CD4-positive, alpha-beta T cell treated with Interleukin-10 for 1 hour (primary cell): ENCODE data around the gene S100P.

Experiments
- DNase-seq: peaks from one replicate; pipeline ENCODE4 v3.0.0-alpha.2; 2020

S100P gene

DNA sequence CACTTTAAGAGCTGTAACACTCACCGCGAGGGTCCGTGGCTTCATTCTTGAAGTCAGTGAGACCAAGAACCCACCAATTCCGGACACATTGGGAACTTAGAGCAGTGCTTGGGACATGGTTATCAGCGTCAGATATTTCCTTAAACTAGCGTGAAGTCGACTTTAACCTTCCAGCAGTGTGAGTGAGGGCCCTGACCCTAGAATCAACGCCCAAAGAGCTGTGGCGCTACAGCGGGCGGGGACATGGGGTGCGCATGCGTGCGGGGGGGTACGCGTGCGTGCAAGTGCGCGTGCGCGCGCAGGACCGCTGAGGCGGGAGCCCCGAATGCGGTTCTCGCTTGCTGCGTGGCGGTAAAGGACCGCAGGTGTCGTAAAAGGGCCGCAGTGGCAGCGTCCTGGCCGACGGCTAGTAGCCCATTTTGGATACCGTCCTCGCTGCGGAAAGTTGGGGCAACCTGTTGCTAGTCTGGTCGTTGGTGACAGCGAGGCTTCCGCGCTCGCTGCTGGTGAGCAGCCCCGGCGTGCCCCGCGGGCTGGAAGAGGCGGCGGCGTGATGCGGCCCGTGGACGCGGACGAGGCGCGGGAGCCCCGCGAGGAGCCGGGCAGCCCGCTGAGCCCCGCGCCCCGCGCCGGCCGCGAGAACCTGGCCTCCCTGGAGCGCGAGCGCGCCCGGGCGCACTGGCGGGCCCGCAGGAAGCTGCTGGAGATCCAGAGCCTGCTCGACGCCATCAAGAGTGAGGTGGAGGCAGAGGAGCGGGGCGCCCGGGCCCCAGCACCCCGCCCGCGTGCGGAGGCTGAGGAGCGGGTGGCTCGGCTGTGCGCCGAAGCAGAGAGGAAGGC, 19.8 kb upstream of the S100P start:
- peak; percentile 95 for DNase-seq

DNA sequence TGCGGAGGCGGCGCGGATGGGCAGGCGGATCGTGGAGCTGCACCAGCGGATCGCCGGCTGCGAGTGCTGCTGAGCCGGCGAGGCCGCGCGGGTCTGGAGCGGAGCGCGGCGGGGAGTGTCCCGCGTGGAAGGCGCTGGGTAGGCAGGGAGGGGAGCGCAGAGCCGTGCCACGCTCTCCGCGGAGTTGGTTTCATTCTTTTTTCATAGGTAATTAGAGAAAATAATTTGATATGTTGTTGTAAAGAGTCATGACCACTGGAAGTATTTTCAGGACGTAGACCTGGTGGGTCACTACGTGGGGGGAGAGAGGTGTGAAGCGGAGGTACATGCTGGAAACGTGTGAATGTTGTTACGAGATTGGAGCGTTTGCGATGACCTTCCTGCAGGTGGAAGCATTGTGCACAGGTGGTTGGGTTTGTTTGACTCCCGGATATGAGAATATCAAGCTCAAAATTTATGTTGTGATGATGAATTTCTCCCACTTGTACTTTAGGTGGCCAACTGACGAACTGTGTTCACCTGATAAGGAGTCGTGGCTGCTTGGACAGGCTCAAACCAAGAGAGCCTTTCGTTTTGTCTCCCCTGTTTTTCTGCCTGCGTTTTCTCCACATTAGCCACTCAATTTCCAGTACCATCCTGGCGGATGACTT, 19.1 kb upstream of the S100P start:
- DNase-seq: peak; percentile 84

DNA sequence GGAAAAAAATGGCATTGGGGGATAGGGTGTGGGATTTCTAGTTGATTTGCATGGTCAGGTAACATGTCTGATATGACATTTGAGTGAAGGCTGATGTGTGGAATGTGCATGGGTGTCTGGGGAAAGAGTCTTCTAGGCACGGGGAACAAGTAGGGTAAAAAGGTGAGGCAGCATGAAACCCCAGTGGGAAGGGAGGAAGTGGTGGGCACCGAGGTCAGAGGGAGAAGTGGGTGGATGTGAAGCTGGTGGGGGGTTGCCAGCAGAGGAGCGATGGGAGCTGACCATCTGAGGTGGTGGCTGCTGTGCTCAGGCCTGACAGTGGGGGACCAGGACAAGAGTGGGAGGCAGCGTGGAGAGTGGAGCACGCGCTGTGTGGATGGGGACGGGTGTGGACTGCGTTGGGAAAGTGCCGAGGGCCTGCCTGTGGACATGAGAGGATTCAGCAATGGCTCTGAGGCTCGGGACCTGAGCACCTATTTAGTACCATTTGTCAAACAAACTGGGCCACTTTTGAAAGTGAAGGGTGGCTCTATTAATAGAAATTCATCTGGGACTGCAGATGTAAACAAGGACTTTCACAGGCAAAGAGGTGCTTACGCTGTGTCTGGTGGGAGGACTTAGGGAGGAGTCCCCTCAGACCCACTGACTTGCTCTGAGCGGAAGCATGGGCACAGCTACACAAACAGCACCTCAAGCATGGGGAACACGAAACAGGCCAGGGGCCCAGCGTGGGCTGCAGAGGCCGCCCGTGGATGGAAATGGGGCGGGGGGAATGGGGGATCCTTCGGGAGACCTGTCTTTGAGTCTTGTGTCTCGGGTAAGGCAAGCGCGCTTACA, 16.7 kb upstream of the S100P start:
- DNase-seq: no peak

DNA sequence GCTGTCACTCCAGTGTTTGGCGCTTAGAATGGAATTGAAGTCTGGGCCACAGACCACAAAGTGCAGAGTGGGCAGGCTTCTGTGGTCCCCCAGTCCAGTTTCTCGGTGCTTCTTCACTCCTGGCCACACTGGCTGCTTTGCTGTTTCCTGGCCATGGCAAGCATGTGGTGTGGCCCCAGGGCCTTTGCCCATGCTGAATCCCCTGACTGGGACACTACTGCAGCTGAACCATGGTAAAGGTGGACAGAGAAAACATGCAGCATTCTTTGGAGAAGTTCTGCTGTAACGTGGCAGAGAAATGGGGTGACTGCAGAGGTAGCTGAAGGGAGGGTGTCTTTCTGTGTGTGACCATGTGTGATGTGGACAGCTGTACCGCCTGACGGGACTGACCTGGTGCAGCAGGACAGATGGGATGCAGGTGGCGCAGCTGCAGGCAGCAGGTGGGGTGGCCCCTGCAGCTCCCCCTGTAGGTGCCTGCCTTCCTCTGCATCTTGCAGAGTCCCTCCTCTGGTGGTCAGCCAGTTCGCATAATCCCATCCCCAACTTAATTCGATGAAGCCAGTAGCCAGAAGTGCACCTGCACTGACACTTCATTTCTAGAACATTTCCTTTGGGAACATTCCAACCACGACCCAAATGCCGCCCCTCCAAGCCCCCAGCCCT, 13.2 kb upstream of the S100P start:
- no peak for DNase-seq

DNA sequence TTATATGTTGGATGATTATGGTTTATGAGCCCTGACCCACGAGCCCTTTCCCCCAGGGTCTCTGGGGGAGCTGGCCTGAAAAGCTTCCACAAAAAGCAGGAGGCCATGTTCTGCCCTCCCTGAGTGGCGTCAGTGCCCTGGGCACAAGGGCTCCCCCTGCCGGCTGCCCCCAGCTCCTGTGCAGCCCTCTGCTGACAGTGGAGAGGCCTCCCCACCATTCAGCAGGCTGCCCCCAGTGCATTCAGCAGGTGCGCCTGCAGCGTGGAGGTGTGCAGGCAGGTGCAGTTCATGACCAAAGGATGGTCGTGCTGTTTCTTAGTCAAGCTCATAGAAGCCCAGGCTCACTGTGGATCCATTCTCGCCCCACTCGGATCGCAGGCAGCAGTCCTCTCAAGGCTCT, 12.5 kb upstream of the S100P start:
- DNase-seq: no peak

DNA sequence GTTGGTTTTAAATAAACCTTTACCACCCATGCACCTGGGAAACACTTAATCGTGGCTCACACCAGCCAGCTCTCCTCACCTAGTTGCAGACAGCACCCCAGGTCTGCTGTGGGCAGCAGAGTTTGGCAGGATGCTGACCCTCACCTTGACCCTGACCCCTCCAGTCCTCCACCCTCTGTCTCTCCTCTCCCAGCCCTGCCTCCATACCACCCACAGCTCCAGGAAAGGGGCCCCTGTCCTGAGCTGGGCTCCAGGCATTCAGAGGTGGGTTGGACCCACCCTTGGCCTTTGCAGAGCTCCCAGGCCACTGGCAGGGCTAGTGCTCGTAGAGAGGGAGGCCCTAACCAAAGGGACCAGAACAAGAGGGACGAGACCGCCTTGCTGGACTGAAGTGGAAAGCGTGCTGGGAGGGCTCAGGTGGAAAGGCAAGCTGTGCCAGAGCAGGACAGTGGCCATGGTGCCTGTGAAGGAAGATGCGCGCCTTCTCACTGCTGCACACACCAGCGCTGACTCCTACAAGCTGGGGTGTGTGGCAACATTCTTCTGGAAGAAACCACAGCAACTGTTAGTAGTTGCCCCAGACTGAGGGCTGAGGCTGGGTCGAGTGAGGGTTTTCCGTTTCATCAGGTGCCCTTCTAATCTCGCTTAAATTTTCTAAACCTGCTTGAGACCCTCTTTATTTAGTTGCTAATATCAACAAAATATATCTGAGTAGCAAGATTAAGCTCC, 10.7 kb upstream of the S100P start:
- DNase-seq: no peak

DNA sequence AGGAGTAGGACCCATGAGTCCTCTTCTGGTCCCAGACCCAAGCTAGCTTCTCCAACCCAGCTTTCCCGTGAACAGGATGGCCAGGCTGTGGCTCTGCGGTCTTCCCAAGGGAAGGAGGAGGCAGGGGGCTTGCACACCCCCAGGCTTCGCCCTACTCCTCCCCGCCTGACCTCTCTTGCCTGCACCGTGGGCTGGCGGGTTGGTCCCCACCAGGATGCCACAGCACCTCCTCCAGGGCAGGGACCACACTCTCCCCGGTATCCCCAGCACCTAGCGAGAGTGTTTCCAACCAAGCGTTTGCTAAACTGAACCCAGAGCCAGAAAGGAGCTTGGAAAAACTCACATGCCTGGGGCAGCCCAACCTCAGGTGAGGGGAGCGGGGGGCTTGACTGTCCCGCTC, 9.0 kb upstream of the S100P start:
- no peak for DNase-seq

DNA sequence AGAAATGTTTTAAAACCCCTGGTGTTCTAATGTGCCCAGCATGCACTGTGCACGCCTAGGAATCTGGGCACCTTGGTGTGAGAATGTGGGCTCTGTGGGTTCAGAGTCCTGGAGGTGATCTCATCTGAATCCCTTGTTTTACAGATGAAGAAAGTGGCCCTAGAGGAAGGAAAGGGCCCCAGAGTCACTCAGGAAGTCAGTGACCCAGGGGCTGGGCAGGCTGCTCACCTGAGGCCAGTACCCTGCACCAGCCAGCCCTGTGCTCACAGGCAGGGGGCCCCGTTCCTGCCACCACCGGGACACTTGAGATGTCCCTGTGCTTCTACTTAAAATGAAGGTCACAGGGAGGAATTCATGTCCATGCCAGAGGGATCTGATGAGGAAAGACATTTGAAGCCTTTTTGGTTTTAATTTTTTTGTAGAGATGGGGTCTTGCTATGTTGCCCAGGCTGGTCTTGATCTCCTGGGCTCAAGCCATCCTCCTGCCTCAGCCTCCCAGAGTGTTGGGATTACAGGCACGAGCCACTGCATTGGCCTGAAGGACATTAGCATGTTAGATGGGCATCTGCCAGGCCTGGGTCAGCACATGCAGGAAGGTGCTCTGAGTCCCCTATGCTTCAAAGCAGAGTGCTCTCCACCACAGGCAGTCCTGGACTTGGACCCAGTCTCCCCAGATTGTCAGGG, 7.4 kb upstream of the S100P start:
- DNase-seq: no peak

DNA sequence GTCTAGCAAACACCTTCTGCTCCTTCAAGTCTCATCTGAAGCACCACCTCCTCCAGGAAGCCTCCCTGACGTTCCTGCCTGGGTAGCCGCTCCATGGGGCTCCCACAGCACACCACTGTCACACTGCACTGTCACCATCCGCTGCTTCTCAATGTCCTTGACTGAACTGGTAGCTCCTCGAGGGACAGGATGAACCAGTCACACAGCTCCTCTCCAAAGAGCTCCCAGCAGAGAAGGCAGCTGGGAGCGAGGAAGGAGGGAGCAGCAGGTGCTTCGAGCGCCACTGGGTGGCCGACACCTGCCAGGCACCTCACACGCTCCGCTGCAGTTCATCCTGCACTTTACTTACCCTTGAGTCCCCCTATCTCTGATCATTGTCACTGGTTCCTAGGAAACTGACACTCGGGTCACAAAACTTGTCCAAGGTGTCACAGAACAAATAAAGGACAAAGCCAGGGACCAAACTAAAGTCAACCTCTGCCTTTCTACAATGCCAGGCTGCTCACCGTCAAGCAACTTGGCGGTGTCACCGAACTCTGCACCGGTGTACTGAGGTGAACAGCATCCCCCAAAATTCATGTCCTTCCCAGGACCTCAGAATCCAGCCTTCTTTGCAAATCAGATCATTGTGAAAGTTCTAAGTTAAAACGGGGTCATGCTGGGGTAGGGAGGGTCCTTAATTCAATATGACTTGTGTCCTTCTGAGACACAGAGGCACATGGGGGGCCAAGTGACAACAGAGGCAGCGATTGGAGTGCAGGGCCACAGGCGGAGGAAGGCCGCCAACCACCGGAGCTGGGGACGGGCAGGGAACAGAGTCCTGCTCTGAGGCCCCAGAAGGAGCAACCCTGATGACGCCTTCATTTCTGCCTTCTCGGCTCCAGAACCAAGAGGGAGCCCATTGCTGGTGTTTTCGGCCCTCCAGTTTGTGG, 5.5 kb upstream of the S100P start:
- no peak for DNase-seq

DNA sequence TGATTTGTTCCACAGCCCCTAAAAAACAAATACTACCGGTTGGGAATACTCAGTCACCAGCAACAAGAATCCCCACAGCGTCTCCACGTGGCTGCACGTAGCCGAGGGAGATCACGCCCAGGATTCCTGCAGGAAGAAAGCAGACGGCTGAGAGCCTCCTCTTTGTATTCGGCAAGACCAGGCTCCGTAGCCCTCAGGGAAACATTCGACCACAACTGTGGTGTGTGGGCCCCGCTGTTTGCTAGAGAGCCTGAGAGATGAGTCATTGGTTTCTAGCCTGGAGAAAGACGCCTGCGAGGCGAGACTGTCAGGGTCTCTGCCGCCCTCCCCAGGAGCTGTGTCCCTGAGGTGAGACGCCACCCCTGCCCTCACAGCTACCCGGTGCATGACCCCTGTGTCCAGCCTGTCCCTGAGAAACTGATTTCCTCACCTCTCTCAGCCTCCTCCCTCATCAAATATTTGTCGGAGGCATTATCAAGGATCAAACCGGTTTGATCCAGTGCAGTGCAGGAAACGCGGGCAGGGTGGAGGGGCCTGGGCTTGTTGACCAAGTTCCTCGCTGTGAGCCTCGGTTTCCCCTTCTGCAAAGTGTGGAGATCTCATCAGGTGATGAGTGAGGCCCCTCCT, 4.7 kb upstream of the S100P start:
- peak; percentile 70 for DNase-seq

DNA sequence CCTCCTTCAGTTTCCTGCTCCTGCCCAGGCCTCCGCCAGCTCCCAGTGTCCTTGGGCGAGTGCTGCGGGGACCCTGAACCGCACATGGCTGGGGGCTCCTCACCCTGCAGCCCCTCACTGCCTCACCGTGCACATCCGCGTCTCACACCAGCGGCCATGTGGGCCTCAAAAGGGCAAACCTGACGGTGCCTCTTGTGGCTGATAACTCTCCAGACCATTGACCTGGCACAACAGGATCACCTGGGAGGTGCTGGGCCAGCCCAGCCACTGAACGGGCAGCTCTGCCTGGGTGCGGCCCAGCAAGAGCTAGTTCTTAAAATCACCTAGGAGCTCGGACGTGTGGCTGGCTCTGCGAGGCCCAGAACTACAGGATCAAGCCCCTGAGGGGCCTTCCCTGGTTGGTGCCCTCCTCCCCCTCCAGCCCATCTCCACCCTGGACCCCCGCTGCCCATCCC, 4.1 kb upstream of the S100P start:
- DNase-seq: peak; percentile 14

DNA sequence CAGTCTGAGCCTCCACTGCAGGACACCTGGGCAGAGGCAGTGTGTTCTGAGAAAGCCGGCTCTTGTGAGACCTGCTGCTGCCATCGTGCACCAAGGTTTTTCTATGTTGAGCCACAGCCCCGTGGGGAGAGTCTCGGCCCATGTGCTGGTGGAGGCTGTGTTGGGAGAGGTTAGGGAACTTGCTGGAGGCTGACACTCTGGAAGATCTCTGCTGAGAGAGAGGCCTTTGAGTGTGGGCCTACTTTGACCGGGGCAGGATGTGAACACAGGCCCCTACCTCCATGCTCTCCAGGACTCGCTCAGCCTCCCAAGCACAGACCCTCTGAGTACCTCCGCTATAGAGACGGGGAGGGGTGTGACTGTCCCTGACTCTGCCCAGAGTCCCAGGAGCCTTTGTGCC, 1.3 kb upstream of the S100P start:
- no peak for DNase-seq

DNA sequence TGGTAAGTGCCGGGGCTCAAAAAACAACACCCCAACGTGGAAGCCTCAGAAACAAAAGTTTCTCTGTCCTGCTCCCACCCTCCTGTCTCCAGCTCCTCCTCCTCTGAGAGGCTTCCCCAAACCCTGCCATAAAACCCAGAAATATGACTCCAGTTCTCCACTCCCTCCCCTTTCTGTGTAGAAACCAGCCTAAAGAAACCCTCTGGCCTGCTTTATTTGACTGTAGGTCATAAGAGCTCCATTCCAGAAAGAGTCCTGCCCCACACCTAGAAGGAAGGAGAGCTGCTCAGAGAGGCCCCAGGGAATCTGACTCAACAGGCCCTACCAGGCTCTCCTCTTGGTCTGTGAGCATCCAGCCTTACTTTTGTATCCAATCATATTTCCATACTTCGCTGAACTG, 872 bp upstream of the S100P start:
- no peak for DNase-seq

DNA sequence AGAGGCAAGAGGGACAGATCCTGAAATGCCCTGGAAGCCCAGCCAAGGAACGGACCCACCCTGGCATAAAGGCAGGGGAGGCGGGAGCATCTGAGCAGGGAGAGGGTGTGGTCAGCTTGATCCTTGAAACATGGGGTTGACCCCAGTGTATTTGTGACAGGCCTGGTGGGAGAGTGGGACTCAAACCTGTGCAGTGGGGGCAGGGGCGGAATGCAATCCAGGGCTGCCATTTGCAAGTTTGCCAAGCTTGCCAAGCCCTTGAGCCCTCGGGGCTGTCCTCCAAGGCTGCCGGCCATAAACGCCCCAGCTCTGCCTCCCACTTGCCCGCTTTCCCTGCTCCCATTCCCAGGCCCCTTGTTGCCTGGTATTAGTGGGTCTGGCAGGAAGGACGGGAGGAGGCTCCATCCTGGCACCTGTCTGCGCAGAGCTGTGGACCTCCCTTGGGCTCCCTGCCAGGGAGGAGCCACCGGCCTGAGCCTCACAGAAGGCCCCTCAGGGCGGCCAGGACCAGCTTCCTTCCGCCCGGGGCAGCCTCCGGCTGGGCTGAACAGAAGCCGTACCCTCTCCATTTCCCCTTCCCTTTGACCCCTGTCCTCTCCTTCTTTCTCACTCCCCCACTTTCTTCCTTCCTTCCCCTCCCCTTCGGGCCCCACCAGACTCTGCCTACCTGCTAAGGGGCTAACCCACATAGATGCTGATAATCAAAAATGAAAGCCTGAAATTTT, 661 bp downstream of the S100P start:
- peak; percentile 40 for DNase-seq

DNA sequence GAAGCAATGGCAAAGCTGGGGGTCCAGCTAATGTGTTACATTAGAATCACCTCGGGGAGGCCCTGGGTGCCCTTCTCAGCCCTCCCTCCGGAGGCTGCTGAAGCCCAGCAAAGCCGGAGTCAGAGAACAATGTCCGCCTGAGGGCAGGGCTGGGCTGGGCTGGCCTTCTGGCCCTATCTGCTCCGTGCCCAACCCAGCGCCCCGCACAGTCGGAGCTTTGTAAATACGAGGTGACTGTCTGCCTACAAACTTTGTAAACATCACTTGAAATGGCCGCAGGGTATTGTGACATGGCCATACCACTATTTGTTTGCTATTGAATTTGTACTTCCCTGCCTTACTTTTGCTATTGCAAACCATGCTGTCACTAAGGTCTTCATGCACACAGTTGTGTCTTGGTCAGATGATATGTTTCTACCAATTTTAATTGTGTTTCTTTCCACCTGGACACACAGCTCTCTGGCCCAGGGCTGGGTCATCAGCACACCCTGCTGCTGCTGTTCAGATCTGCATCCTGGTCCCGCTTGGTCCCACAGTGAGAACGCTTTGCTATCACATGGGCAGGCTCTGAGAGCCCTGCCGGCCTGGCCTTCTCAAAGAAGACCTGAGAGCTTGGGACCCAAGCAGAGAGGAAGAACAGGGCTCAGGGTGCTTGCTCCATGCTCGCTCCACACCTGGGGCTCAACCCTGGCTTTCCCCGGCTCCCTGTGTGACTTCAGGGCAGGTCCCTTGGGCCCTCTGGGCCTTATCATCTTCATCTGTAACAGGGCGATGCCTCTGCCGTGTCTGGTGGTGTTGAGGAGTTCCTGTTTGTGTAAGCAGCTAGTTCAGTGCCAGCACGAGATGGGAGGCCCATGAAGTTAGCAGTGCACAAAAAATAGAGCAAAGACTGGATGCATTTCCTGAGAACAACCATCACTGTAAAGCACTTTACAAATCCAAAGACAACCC, 2.3 kb downstream of the S100P start:
- DNase-seq: peak; percentile 73

DNA sequence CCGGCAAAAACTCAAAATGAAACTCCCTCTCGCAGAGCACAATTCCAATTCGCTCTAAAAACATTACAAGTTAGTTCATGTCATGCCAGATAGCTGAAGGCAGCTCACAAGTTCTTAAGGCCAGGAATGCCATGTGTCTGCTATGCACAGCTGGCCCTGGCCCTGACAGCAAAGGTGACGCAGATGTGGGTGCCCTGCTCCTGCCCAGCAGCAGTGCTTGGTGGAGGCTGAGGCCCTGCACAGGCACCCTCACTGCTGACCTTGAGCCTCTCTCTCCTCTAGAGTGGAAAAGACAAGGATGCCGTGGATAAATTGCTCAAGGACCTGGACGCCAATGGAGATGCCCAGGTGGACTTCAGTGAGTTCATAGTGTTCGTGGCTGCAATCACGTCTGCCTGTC, 2.9 kb downstream of the S100P start:
- DNase-seq: no peak

DNA sequence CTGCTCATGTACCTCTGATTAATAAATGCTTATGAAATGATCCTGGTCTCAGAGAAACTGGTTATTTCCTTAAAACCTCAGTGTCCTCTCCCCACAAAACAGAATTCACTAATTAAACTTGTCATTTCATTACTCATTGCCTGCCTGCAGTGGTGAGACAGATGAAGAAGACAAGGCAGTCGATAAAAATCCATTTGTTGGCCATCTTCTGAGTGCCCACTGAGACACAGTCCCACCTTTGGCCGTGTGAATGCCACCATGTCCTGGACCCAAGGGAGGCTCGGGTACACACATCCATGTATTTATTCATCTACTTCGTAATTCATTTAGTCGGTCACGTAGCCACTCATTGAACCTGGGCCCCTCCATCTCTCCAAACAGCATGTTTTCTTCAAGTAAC, 3.5 kb downstream of the S100P start:
- DNase-seq: no peak

DNA sequence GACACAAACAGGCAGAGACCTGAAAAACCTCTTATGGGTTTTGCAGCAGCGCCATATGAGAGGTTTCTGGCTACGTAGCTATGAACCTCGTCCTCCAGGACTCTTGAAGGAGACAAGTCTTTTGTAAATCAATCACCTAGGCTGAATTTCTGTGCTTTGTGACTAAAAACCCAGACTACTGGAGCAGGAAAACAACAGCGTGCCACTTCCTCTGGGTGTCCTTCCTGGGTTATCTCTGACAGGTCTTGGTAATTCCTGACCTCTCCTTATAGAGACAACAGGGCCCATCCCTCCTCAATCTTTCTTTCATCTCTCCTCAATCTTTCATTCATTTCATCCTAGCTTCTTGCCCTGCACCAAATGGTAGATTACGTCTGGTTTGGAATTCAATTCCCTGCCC, 5.7 kb downstream of the S100P start:
- no peak for DNase-seq
